ENCODE data around the gene FAM241A. TPM values are rescaled to one million over a fixed set of nuclear protein-coding genes. Genes with fewer than 3 reads are reported as not detected.
A peak's percentile ranks its signal among the peaks of the same experiment; 100 is the strongest.

The FAM241A gene
- total and polyA plus RNA-seq, 9 of the 15 experiments (the other 6 are each of a cell fraction or from before 2014, with no cell fraction given), result 2.3 to 8.5 (median 5.3) TPM

DNA sequence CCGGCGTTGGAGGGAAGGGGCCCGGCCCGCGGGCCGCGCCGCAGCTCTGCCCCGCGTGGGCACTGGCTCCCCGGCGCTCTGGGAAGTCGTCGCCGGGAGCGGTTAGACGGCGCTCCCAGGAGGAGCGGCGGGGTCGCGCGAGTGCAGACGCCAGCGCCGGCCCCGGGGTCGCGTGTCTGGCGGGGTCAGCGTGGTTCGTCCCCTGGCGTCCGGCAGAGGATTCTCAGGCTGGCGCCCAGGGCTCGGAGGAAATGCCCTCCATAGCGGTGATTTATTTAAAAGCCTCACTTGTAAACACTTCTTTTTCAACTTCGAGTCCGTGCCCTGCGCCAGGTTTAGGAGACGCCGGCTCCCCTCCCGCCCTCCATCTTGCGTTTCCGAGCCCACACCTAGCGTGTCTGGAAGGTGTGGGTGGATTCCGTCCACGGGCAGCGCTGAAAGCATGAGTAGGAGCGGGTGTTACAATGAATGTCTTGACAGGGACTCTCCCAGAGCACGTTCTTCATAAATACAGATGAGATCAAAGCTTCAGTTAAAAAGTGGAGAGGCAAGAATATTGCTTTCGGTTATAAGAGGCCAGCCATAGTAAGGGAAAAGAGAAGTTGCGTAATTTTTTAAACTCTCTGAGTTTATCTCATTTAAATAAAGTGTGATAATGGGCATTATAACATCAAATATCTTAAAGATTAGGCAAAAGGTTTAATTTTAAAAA is 692 bp downstream of the FAM241A start (continued):
- TF ChIP-seq, protein P1, sequence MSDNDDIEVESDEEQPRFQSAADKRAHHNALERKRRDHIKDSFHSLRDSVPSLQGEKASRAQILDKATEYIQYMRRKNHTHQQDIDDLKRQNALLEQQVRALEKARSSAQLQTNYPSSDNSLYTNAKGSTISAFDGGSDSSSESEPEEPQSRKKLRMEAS (CRISPR knock-in tag; IDR thresholded peaks at IDR 0.05), result peak; percentile 53
- TF ChIP-seq, protein P2, sequence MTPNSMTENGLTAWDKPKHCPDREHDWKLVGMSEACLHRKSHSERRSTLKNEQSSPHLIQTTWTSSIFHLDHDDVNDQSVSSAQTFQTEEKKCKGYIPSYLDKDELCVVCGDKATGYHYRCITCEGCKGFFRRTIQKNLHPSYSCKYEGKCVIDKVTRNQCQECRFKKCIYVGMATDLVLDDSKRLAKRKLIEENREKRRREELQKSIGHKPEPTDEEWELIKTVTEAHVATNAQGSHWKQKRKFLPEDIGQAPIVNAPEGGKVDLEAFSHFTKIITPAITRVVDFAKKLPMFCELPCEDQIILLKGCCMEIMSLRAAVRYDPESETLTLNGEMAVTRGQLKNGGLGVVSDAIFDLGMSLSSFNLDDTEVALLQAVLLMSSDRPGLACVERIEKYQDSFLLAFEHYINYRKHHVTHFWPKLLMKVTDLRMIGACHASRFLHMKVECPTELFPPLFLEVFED (CRISPR knock-in tag; conservative IDR thresholded peaks at IDR 0.05), result no peak
- TF ChIP-seq ETS2 (tag; IDR thresholded peaks at IDR 0.05; ENCODE audit: borderline replicate concordance, poor library complexity, severe bottlenecking) (no peak), HNRNPUL1 (IDR thresholded peaks at IDR 0.05; ENCODE audit: low read length) (no peak), TAF15 (IDR thresholded peaks at IDR 0.05; ENCODE audit: low read depth, low read length) (no peak), MYC (IDR thresholded peaks at IDR 0.05; ENCODE audit: low read depth, low read length) (peak; percentile 13; the same call in 1 of the 2 replicates), MYC (CRISPR knock-in tag; IDR thresholded peaks at IDR 0.05; ENCODE audit: borderline replicate concordance, low read depth) (no peak), ZNF444 (CRISPR knock-in tag; IDR thresholded peaks at IDR 0.05) (no peak), HMGN3 (IDR thresholded peaks at IDR 0.05; ENCODE audit: borderline replicate concordance, extremely low read depth, insufficient read length, low read depth, low read length) (no peak), POLR3G (IDR thresholded peaks at IDR 0.05; ENCODE audit: extremely low read depth, insufficient read length, insufficient replicate concordance) (no peak), TSC22D4 (tag; IDR thresholded peaks at IDR 0.05) (no peak)
- TF ChIP-seq, protein P3, sequence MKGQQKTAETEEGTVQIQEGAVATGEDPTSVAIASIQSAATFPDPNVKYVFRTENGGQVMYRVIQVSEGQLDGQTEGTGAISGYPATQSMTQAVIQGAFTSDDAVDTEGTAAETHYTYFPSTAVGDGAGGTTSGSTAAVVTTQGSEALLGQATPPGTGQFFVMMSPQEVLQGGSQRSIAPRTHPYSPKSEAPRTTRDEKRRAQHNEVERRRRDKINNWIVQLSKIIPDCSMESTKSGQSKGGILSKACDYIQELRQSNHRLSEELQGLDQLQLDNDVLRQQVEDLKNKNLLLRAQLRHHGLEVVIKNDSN (CRISPR knock-in tag; IDR thresholded peaks at IDR 0.05), result no peak
- TF ChIP-seq, protein P4, sequence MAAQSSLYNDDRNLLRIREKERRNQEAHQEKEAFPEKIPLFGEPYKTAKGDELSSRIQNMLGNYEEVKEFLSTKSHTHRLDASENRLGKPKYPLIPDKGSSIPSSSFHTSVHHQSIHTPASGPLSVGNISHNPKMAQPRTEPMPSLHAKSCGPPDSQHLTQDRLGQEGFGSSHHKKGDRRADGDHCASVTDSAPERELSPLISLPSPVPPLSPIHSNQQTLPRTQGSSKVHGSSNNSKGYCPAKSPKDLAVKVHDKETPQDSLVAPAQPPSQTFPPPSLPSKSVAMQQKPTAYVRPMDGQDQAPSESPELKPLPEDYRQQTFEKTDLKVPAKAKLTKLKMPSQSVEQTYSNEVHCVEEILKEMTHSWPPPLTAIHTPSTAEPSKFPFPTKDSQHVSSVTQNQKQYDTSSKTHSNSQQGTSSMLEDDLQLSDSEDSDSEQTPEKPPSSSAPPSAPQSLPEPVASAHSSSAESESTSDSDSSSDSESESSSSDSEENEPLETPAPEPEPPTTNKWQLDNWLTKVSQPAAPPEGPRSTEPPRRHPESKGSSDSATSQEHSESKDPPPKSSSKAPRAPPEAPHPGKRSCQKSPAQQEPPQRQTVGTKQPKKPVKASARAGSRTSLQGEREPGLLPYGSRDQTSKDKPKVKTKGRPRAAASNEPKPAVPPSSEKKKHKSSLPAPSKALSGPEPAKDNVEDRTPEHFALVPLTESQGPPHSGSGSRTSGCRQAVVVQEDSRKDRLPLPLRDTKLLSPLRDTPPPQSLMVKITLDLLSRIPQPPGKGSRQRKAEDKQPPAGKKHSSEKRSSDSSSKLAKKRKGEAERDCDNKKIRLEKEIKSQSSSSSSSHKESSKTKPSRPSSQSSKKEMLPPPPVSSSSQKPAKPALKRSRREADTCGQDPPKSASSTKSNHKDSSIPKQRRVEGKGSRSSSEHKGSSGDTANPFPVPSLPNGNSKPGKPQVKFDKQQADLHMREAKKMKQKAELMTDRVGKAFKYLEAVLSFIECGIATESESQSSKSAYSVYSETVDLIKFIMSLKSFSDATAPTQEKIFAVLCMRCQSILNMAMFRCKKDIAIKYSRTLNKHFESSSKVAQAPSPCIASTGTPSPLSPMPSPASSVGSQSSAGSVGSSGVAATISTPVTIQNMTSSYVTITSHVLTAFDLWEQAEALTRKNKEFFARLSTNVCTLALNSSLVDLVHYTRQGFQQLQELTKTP (IDR thresholded peaks at IDR 0.05; ENCODE audit: low read depth in 1 of 2, partially characterized antibody in 2 of 2), result no peak

Measured in K562 (cell line).